HG02884 (cell line): ENCODE data around the gene TCF20.

Experiments used
- ATAC-seq: cut with Tn5 transposase; IDR thresholded peaks from one replicate; pipeline ENCODE4 v1.9.1; 2021; ENCODE audit warnings: mild to moderate bottlenecking, moderate library complexity; ENCODE audit not compliant: unreplicated experiment

The TCF20 gene

GRCh38 chr22:42270510-42271190, at the start of gene TCF20:
Gene TCF20, minus strand, starts transcription at chr22:42270653. Its CDS starts 55,348 bp downstream, at chr22:42215305.
- peak; percentile 53 for ATAC-seq

GRCh38 chr22:42319386-42319785, 48.9 kb upstream of the TCF20 start:
- no peak for ATAC-seq

GRCh38 chr22:42318967-42319366, 48.5 kb upstream of the TCF20 start:
- ATAC-seq: no peak

DNA sequence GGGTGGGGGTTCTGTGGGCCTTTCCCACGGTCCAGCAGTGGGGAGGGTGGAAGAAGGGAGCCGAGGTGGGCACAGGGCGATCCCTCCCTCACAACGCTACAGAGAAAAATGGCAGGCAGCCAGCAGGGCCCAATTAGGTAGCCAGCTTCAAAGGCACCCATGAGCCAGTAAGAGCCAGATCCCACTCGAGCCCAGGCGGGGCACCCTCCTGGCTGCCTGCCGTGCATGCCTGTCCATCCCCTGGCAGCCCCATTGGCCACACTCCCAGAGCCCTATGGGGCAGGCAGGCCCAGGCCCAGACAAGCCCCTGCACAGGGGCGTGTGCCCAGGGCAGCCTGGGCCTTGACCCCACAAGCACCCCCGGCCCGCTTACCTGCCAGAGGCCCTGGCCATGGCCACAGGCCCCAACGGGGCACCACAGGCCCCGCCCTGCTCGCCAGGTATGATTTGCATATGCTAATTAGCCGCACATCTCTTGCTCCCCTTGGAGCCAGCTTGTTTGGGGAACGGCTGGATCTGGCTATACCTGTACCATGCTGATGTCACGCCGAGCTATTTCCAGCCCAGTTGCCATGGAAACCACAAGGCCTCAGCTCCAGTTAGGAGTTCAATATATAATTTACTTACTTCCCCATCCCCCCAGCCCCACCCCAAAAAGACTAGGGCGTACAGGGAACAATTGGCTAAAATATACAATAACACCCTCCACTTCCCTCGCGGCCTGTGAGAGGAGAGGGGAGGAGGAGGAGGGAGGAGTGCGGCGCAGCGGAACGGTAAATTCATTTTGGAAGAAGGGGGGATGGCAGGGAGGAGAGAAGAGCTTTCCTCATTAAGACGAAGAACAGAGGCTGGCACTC, 47.5 kb upstream of the TCF20 start:
- ATAC-seq: no peak

- no peak for ATAC-seq
Observed at GRCh38 chr22:42317008-42317407, 46.6 kb upstream of the TCF20 start.

DNA sequence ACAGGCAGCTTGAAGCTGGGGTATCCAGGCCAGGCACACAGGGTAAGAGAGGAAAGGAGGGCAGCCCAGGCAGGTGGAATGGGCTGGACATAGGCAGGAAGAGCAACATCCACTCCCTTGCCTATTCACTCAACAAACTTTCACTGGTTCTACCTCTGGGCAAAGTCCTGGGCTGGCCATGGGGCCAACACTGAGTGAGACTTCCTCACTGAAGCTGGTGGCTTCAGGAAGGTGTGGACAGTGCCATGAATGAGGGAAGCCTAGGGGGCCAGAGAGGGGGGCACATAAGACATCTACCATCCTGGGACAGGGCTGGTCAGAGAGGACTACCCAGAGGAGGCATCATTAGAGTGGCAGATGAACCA, 44.9 kb upstream of the TCF20 start:
- no peak for ATAC-seq

- no peak for ATAC-seq
Observed at GRCh38 chr22:42314709-42315391, 44.4 kb upstream of the TCF20 start.

DNA sequence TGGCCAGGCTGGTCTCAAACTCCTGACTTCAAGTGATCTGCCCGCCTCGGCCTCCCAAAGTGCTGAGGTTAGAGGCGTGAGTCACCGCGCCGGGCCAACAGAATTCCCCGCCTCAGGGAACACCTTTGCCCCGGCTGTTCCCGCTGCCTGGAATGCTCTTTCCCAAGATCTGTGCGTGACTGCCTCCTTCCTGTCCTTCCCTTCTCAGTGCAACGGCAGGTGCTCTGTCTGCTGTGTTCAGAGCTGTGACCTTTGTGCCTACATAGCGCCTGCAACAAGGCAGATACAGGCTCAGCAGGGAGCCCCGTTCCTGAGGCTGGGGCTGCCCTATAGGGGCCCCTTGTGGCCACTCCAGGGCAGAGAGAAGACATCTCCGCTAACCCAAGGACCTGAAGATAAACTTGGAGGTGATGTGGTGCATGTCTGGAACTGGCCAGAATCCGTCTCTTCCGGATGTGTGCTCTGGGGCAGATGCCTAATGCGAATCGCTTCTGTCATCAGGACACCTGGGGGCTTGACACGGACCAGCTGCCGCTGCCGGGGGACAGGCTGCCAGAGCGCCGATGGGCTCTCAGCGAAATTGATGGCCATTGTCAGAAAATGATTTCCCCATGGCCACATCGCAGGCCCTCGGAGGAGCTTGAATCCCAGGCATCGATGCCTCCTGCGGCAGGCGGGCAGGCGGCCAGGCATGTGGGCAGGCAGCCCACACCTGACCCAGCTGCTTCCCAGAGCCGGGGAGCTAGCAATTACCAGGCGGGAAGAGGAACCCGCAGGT, 43.5 kb upstream of the TCF20 start:
- no peak for ATAC-seq

DNA sequence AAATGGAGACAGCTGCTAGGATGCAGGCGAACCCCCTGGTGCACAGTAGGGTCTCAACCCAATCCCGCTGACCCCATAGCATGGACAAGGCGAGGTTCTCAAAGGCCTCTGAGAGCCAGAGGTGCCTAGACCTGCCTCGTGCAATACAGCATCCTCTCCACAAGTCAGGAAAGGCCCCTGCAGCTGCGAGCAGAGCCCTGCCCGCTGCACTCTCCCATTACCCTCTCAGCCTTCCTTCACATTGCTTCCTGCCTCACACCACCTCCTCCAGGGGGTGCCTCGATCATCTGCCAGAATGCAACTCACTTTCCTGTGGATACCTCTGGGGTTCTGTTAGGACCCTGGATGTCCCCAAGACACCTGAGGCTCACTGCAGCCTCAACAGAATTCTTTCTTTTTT, 42.8 kb upstream of the TCF20 start:
- no peak for ATAC-seq

DNA sequence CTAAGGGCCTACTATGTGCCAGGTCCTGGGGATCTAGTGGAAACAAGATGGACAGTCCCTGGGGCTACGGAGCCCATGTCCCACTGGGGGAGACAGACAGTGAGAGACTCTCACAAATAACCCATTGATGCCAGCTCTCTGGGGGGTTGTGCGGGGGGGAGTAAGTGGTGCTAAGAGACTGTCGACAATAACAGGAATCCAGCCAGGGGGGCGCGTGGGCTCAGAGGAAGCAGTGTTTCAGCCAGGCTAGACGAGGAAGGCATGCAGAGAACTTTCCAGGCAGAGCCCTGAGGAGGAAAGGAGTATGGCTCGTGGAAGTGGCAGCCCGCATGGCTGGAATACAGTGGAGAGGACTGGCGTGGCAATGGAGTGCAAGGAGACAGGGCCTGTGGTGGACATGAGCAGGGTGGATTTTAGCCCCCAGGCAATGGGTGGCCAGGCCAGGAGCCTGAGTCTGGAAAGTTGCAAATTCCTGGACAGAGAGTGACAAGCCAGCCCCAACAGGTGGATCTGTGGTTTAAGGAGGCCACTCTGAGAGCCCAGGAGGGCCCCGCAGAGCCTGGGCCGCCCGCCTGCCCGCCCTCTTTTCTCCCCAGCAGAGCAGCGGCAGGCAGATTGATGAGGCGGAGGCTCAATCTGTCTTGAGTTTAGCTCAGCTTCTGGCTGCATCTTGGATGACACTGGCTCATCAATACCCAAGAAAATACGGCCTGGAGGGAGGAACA, 40.0 kb upstream of the TCF20 start:
- ATAC-seq: no peak

GRCh38 chr22:42309865-42310264, 39.4 kb upstream of the TCF20 start:
- no peak for ATAC-seq

GRCh38 chr22:42308892-42309468, 38.5 kb upstream of the TCF20 start:
- no peak for ATAC-seq

GRCh38 chr22:42307806-42308563, 37.5 kb upstream of the TCF20 start:
- ATAC-seq: no peak

- no peak for ATAC-seq
Observed at GRCh38 chr22:42306010-42306409, 35.6 kb upstream of the TCF20 start.

- ATAC-seq: no peak
Observed at GRCh38 chr22:42304324-42304790, 33.9 kb upstream of the TCF20 start.

DNA sequence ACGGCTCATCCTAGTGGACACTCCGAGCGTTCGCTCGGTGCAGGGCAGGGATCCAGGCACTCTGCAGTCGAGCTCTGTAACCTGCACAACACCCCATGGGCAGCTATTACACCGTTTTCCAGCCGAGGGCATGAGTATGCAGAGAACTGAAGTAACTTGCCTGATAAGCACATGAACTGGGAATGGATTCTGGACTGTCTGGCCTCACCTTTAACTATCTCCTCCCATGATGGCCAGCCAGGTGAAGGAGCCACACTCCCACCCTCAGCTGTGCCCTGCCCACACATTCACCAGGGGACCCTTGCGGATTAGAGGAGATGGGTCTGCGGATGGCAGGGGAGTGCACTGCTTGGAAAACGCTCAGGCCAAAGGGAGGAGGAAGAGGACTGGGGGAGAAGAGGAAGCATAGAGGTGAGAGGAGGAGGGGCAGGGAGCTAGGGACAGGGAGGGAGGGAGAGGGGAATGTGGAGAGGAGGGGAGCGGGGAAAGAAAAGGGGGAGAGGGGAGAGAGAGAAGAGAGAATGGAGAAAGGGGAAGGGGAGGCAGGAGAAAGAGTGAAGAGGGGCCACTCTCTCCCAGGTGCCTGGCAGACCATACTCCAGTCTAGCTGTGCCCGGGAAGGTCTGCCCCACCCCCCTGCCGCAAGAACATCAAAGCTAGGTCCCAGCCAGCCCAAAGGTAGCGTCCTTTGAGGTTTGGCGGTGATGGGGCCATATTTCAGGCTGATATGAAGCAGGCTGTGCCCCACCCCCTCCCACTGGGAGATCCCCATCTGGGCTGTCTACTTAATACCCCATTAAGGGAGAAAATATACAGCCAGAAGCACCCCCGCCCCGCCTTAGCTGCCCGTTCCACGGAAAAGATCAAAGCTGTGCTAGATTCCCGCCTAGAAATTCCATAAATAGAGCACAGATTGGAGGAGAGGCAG, 33.2 kb upstream of the TCF20 start:
- ATAC-seq: no peak

DNA sequence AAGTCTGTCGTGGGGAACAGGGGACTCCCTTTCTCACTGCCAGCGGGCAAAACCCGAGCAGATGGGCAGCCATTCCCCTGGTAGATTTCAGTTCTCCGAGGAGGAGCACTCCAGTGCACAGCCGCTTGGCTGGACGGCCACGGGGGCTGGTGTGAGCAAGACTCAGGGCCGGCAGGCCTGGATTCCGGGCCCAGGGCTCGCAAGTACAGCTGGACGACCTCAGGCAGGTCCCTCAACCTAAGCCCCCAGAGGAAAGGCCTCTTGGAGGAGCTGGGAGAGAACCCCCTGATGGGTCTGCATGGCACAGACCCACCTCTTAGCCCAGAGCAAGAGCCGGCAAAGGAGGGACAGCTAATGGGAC, 31.3 kb upstream of the TCF20 start:
- ATAC-seq: no peak

DNA sequence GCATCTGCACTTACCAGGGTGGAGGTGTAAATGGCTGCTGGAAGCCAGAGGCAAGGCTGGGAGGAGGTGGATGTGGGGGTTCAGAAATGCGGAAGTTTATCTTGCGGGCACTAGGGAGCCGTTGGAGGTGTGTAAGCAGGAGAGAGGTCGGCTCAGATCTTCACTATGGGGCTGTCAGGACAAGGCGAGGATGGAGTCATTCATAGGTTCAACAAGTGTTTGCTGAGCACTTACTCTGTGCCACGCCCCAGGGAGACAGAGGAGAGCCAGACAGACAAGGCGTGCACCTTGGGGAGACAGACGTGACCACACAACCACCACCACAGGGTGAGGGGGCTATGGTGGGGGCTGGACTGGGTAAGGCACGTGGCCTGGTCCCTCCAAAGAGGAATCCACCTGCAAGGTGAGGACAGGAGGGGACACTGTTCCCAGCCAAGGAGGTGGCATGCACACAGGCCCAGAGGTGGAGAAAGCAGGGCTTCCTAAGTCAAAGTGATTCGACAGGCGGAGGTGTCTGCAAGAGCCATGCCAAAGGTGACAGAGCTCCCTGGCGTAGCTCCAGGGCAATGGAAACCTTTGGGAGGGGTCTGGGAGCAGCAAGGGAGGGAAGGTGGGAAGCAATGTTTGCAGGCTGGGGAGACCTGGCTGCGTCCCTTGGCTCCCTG, 30.8 kb upstream of the TCF20 start:
- no peak for ATAC-seq
